B cell (primary cell): ENCODE measurements around the gene GET4. TPM values are rescaled to one million over a fixed set of nuclear protein-coding genes. Genes with fewer than 3 reads are reported as not detected.

Source experiments
- ATAC-seq: fragments of 200-7000 bp; cut with Tn5 transposase; one replicate; pipeline ENCODE4 v1.10.0; 2021; ENCODE audit warnings: low read depth, mild to moderate bottlenecking, moderate number of reproducible peaks, moderate library complexity
- CTCF ChIA-PET: fragments of 350-600 bp; sonication (Branson Sonifier 250); formaldehyde crosslinking; loops from one replicate; lab custom pipeline; 2021; ENCODE audit warnings: antibody characterized with exemption, inconsistent platforms; lab: Charles Lee
- POLR2A ChIA-PET: fragments of 350-600 bp; sonication (Branson Sonifier 250); formaldehyde crosslinking; loops from one replicate; lab custom pipeline; 2021; ENCODE audit warnings: antibody characterized with exemption; lab: Charles Lee
- DNase-seq: peaks from one replicate; pipeline ENCODE4 v3.0.0; 2013
- H2AFZ ChIP-seq: 2 replicates; pipeline ENCODE4 v1.6.1; 2012; ENCODE audit warnings: mild to moderate bottlenecking, low read depth, low read length; ENCODE audit not compliant: insufficient read depth, poor library complexity, severe bottlenecking
- H3K27ac ChIP-seq, 2 donors: 1 replicate in 1 of 2; 2 replicates in 1 of 2; pipeline ENCODE4 v1.5.1; 2012 to 2013; ENCODE audit warnings: low read length in 2 of 2, mild to moderate bottlenecking in 2 of 2, moderate library complexity in 1 of 2
- H3K27me3 ChIP-seq, 4 experiments: fragments of 200-600 bp in 1 of 4; sonication (generic) in 1 of 4; replicated peaks in 1 of 4; 1 replicate in 2 of 4; 2 replicates in 2 of 4; pipeline versions ENCODE4 v1.6.1 to v1.7.0; 2013 to 2016; ENCODE audit warnings: low read length in 3 of 4, mild to moderate bottlenecking in 2 of 4, mixed read lengths in 1 of 4, moderate library complexity in 1 of 4; ENCODE audit not compliant: insufficient read depth in 4 of 4, control insufficient read depth in 3 of 4; ENCODE audit errors: control extremely low read depth in 1 of 4
- H3K36me3 ChIP-seq, 2 experiments: replicated peaks in 1 of 2; 1 replicate in 1 of 2; 2 replicates in 1 of 2; pipeline versions ENCODE4 v1.6.1 to v1.7.1; 2013; ENCODE audit warnings: low read length in 1 of 2; ENCODE audit not compliant: insufficient read depth in 2 of 2, control insufficient read depth in 1 of 2; ENCODE audit errors: control extremely low read depth in 1 of 2, extremely low read depth in 1 of 2
- H3K4me1 ChIP-seq, 2 donors: fragments of 200-600 bp in 1 of 2; sonication (generic) in 1 of 2; 1 replicate in 1 of 2; 2 replicates in 1 of 2; pipeline versions ENCODE4 v1.5.1 to v1.6.1; 2013 to 2017; ENCODE audit warnings: low read length in 2 of 2; ENCODE audit not compliant: control insufficient read depth in 2 of 2, insufficient read depth in 2 of 2
- H3K4me2 ChIP-seq: replicated peaks from 2 replicates; pipeline ENCODE3; 2012; ENCODE audit warnings: mild to moderate bottlenecking, low read depth, low read length; ENCODE audit not compliant: poor library complexity, severe bottlenecking
- H3K4me3 ChIP-seq, 5 experiments: fragments of 200-600 bp in 1 of 5; sonication (generic) in 1 of 5; 1 replicate in 3 of 5; 2 replicates in 2 of 5; pipeline versions ENCODE4 v1.5.1 to v1.7.0; 2011 to 2016; ENCODE audit warnings: low read length in 4 of 5, mild to moderate bottlenecking in 4 of 5, low read depth in 2 of 5, control low read depth in 1 of 5, moderate library complexity in 1 of 5; ENCODE audit not compliant: insufficient read depth in 1 of 5; ENCODE audit errors: control extremely low read depth in 1 of 5, extremely low read depth in 1 of 5
- H3K79me2 ChIP-seq: fragments of 200-600 bp; sonication (generic); one replicate; pipeline ENCODE4 v1.6.0; 2016; ENCODE audit warnings: low read length; ENCODE audit not compliant: control insufficient read depth, insufficient read depth
- H3K9ac ChIP-seq: fragments of 200-600 bp; sonication (generic); 2 replicates; pipeline ENCODE4 v1.6.1; 2017; ENCODE audit warnings: mild to moderate bottlenecking, low read length, moderate library complexity
- H3K9me3 ChIP-seq, 3 donors: one replicate each; pipeline versions ENCODE4 v1.6.1 to v1.7.1; 2013; ENCODE audit warnings: low read length in 2 of 3; ENCODE audit not compliant: control insufficient read depth in 2 of 3, insufficient read depth in 1 of 3; ENCODE audit errors: control extremely low read depth in 1 of 3
- H4K20me1 ChIP-seq: 2 replicates; pipeline ENCODE4 v1.6.0; 2012; ENCODE audit warnings: mild to moderate bottlenecking, low read length; ENCODE audit not compliant: insufficient read depth, control insufficient read depth, poor library complexity, severe bottlenecking
- H3K27ac Mint-ChIP-seq: one replicate; pipeline ENCODE4 v1.8.0; 2021; ENCODE audit warnings: mixed read lengths
- H3K27me3 Mint-ChIP-seq: one replicate; pipeline ENCODE4 v1.8.0; 2021; ENCODE audit warnings: mixed read lengths
- H3K4me1 Mint-ChIP-seq: one replicate; pipeline ENCODE4 v1.8.0; 2021; ENCODE audit warnings: mixed read lengths
- H3K4me3 Mint-ChIP-seq: one replicate; pipeline ENCODE4 v1.8.0; 2021; ENCODE audit warnings: mixed read lengths
- H3K9me3 Mint-ChIP-seq: one replicate; pipeline ENCODE4 v1.8.0; 2022; ENCODE audit warnings: mixed read lengths; ENCODE audit not compliant: insufficient read depth
- EZH2 ChIP-seq: IDR thresholded peaks from 2 replicates; pipeline ENCODE4 v1.6.1; 2012; ENCODE audit warnings: borderline replicate concordance, low read depth, mild to moderate bottlenecking, moderate library complexity, low read length; ENCODE audit not compliant: insufficient read depth, poor library complexity, severe bottlenecking
- WGBS: methylation state at CpG from one replicate; pipeline ENCODE4 v1.1.5; 2013; ENCODE audit warnings: missing lambda C conversion rate; ENCODE audit not compliant: insufficient coverage; 5-methylcytosine and 5-hydroxymethylcytosine counted together
- intact Hi-C: fragments of 100-400 bp; cut with micrococcal nuclease; formaldehyde crosslinking; loops from one replicate; pipeline ENCODE4 v1.10.0; 2022
- polyA plus RNA-seq: library from polyadenylated mRNA; depleted of rRNA; stranded (reverse); fragments of >200 nt; gene quantifications from 2 replicates; pipeline ENCODE4 v1.2.3, GENCODE V29; 2012
- total RNA-seq, 2 donors: library from RNA; stranded (reverse); fragments of 120-200 nt in 1 of 2; gene quantifications; 1 replicate in 1 of 2; 2 replicates in 1 of 2; pipeline versions ENCODE4 v1.2.3 to v1.2.4, GENCODE V29; 2013 to 2022
- TF ChIP-seq, protein P1 (sequence below): fragments of 200-600 bp; IDR thresholded peaks from one replicate; pipeline ENCODE4 v1.8.0; 2022; ENCODE audit warnings: antibody characterized with exemption, mild to moderate bottlenecking

The GET4 gene
- total and polyA plus RNA-seq, 2 donors (not counting 1 experiment from before 2014, with no cell fraction given), result 53.5 to 65.5 TPM

DNA sequence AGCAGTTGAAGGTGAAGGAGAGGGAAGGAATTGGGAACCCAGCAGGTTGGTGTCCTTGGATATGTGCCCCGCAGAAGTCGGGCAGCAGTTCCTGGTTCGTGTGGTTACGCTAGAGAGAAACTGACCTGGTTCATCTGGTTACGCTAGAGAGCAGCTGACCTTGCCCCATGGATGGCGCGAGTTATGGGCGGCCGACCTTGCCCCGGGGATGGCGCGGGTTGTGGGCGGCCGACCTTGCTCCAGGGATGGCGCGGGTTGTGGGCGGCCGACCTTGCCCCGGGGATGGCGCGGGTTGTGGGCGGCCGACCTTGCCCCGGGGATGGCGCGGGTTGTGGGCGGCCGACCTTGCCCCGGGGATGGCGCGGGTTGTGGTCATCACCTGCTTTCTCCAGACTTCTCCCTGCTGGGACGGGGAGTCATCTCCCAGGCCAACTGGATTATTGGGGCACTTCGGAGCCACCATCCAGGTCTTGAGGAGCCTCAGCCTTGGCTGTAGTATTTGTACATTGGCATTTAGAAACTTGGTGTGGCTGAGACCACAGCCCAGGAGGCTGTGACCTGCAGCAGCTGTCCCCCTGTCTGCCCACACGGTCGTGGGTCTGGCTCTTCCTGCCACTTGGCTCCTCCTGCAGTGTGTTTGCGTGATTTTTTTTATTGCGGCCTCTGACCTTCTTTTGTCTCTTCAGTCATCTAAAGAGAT lies 6.1 kb downstream of the GET4 start:
- POLR2A ChIA-PET, result no interaction called here
- Histone ChIP-seq H3K27ac (no peak overlapping the region), H3K36me3 (peaks cover 1 to 22% of the 10 kb centered on the region in 2 experiments), H3K4me1 (peaks cover 7 to 16% of the 10 kb centered on the region in 2 donors), H3K9me3 (peaks cover 0 to 8% (median 0%) of the 10 kb centered on the region in 3 donors), H3K4me2 (no peak overlapping the region), H4K20me1 (peaks cover 97% of the 10 kb centered on the region), H3K79me2 (peaks cover 99% of the 10 kb centered on the region), H3K9ac (no peak overlapping the region), H3K27me3 (no peaks in the 10 kb centered on the region), H2AFZ (no peak overlapping the region), H3K4me3 (no peak overlapping the region)
- Mint-ChIP-seq H3K27me3 (no peaks in the 10 kb centered on the region), H3K27ac (no peak overlapping the region), H3K9me3 (no peaks in the 10 kb centered on the region), H3K4me1 (peaks cover 34% of the 10 kb centered on the region), H3K4me3 (no peak overlapping the region)
- DNase-seq, result no peak
- WGBS, result 93% methylated on average over 37 of the region's 37 CpGs
- intact Hi-C loops, result no loop called here
- TF ChIP-seq EZH2, result no peak
- TF ChIP-seq, protein P1, sequence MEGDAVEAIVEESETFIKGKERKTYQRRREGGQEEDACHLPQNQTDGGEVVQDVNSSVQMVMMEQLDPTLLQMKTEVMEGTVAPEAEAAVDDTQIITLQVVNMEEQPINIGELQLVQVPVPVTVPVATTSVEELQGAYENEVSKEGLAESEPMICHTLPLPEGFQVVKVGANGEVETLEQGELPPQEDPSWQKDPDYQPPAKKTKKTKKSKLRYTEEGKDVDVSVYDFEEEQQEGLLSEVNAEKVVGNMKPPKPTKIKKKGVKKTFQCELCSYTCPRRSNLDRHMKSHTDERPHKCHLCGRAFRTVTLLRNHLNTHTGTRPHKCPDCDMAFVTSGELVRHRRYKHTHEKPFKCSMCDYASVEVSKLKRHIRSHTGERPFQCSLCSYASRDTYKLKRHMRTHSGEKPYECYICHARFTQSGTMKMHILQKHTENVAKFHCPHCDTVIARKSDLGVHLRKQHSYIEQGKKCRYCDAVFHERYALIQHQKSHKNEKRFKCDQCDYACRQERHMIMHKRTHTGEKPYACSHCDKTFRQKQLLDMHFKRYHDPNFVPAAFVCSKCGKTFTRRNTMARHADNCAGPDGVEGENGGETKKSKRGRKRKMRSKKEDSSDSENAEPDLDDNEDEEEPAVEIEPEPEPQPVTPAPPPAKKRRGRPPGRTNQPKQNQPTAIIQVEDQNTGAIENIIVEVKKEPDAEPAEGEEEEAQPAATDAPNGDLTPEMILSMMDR, result no peak
- no peak for ATAC-seq
- CTCF ChIA-PET, result no interaction called here
